ENCODE results near the gene PARP6.

PARP6 gene

GRCh38 chr15:72272213-72272996 lies at the start of gene PARP6:
TSS of gene PARP6 (minus strand) at chr15:72272554. CDS start at chr15:72267477, 5,077 bp downstream.
- no peak for TF ChIP-seq FOXM1 (IDR thresholded peaks at IDR 0.05; ENCODE audit: borderline replicate concordance, low read depth)
- peak; percentile 36; the same call in 1 of the 2 replicates for TF ChIP-seq EGR1 (IDR thresholded peaks at IDR 0.05)
- TF ChIP-seq USF1 (IDR thresholded peaks at IDR 0.05), result peak; percentile 98
- TF ChIP-seq NFIC (IDR thresholded peaks at IDR 0.05), result no peak; the same call in 1 of the 2 replicates
- peak; percentile 62; the same call in 1 of the 2 replicates for TF ChIP-seq CREB1 (IDR thresholded peaks at IDR 0.05; ENCODE audit: low read depth)
- TF ChIP-seq RAD21 (IDR thresholded peaks at IDR 0.05; ENCODE audit: low read depth), result no peak
- TF ChIP-seq MAX (IDR thresholded peaks at IDR 0.05), result peak; percentile 99
- TF ChIP-seq ZBTB7A (IDR thresholded peaks at IDR 0.05; ENCODE audit: low read depth), result no peak
- peak; percentile 7; the same call in 1 of the 2 replicates for TF ChIP-seq EP300 (IDR thresholded peaks at IDR 0.05; ENCODE audit: borderline replicate concordance)
- TF ChIP-seq TAF1 (IDR thresholded peaks at IDR 0.05; ENCODE audit: low read depth), result no peak
- no peak; the same call in 1 of the 2 replicates for TF ChIP-seq YY1 (IDR thresholded peaks at IDR 0.05; ENCODE audit: low read depth)
- no peak for TF ChIP-seq TEAD4 (IDR thresholded peaks at IDR 0.05)
- TF ChIP-seq CEBPB (IDR thresholded peaks at IDR 0.05), result no peak
- TF ChIP-seq REST (IDR thresholded peaks at IDR 0.05; ENCODE audit: low read depth), result no peak
- no peak for TF ChIP-seq TCF12 (IDR thresholded peaks at IDR 0.05; ENCODE audit: low read depth)

- TF ChIP-seq ZBTB7A (IDR thresholded peaks at IDR 0.05; ENCODE audit: low read depth) (peak; percentile 20; the same call in 1 of the 2 replicates), TCF12 (IDR thresholded peaks at IDR 0.05; ENCODE audit: low read depth) (0 out of 2 replicates have a peak, but pooled peaks have one; percentile 8), RAD21 (IDR thresholded peaks at IDR 0.05; ENCODE audit: low read depth) (no peak), FOXM1 (IDR thresholded peaks at IDR 0.05; ENCODE audit: borderline replicate concordance, low read depth) (no peak), EGR1 (IDR thresholded peaks at IDR 0.05) (peak; percentile 78; the same call in 1 of the 2 replicates), CREB1 (IDR thresholded peaks at IDR 0.05; ENCODE audit: low read depth) (peak; percentile 70), TAF1 (IDR thresholded peaks at IDR 0.05; ENCODE audit: low read depth) (no peak), MAX (IDR thresholded peaks at IDR 0.05) (peak; percentile 92), REST (IDR thresholded peaks at IDR 0.05; ENCODE audit: low read depth) (no peak), USF1 (IDR thresholded peaks at IDR 0.05) (peak; percentile 42; the same call in 1 of the 2 replicates), NFIC (IDR thresholded peaks at IDR 0.05) (peak; percentile 7; the same call in 1 of the 2 replicates), CEBPB (IDR thresholded peaks at IDR 0.05) (no peak)
Measured at GRCh38 chr15:72319985-72320671, 47.8 kb upstream of the PARP6 start, which contains the start of gene CELF6. TSS of gene CELF6 (minus strand) at chr15:72320157. CDS start at chr15:72319874, 283 bp downstream.

GRCh38 chr15:72319360-72319984 lies 47.1 kb upstream of the PARP6 start:
- TF ChIP-seq EP300 (IDR thresholded peaks at IDR 0.05; ENCODE audit: borderline replicate concordance) (no peak), REST (IDR thresholded peaks at IDR 0.05; ENCODE audit: low read depth) (peak; percentile 94), USF1 (IDR thresholded peaks at IDR 0.05) (no peak), YY1 (IDR thresholded peaks at IDR 0.05; ENCODE audit: low read depth) (peak; percentile 83), TCF12 (IDR thresholded peaks at IDR 0.05; ENCODE audit: low read depth) (0 out of 2 replicates have a peak, but pooled peaks have one; percentile 4), MAX (IDR thresholded peaks at IDR 0.05) (peak; percentile 99), NFIC (IDR thresholded peaks at IDR 0.05) (peak; percentile 4; the same call in 1 of the 2 replicates), TEAD4 (IDR thresholded peaks at IDR 0.05) (0 out of 2 replicates have a peak, but pooled peaks have one; percentile 39), ZBTB7A (IDR thresholded peaks at IDR 0.05; ENCODE audit: low read depth) (no peak), CEBPB (IDR thresholded peaks at IDR 0.05) (no peak)

Measured in Ishikawa (cell line).